HepG2 (cell line): ENCODE data around the gene AGPAT3. TPM values are rescaled to one million over a fixed set of nuclear protein-coding genes. Genes with fewer than 3 reads are reported as not detected.

Experiments
- ATF4 ChIP-seq, 2 experiments: fragments of 450-650 bp in 1 of 2; sonication (generic) in 1 of 2; formaldehyde crosslinking; IDR thresholded peaks; 2 replicates each; pipeline versions ENCODE4 v1.5.0 to v1.8.0; 2020 to 2022; ENCODE audit warnings: mild to moderate bottlenecking in 1 of 2, missing genetic modification reagents in 1 of 2
- BRCA1 ChIP-seq: sonication (generic); formaldehyde crosslinking; IDR thresholded peaks from 2 replicates; pipeline ENCODE4 v1.4.0; 2020; ENCODE audit warnings: missing genetic modification reagents
- CHD2 ChIP-seq: IDR thresholded peaks from 2 replicates; pipeline ENCODE4 v1.6.1; 2011; ENCODE audit warnings: low read depth, low read length, improper control_type of control experiment
- FOXK1 ChIP-seq: sonication (generic); formaldehyde crosslinking; IDR thresholded peaks from 2 replicates; pipeline ENCODE4 v1.4.0; 2020; ENCODE audit warnings: low read depth, missing genetic modification reagents, borderline replicate concordance
- GATA4 ChIP-seq: sonication (generic); IDR thresholded peaks from 2 replicates; pipeline ENCODE4 v1.6.1; 2016; ENCODE audit warnings: antibody characterized with exemption, low read depth, borderline replicate concordance
- JARID2 ChIP-seq: sonication (generic); formaldehyde crosslinking; IDR thresholded peaks from 2 replicates; pipeline ENCODE4 v1.8.1; 2023; ENCODE audit warnings: missing genetic modification reagents, inconsistent platforms; ENCODE audit not compliant: insufficient replicate concordance
- JUNB ChIP-seq: sonication (generic); formaldehyde crosslinking; IDR thresholded peaks from 2 replicates; pipeline ENCODE4 v1.8.0; 2022; ENCODE audit warnings: missing genetic modification reagents, mild to moderate bottlenecking, borderline replicate concordance
- MAF1 ChIP-seq: sonication (generic); formaldehyde crosslinking; IDR thresholded peaks from 2 replicates; pipeline ENCODE4 v1.5.0; 2020; ENCODE audit warnings: missing genetic modification reagents, borderline replicate concordance
- NAIF1 ChIP-seq: sonication (generic); formaldehyde crosslinking; IDR thresholded peaks from 2 replicates; pipeline ENCODE4 v1.5.0; 2020; ENCODE audit warnings: mild to moderate bottlenecking, missing genetic modification reagents, borderline replicate concordance
- POGZ ChIP-seq: sonication (generic); formaldehyde crosslinking; IDR thresholded peaks from 2 replicates; pipeline ENCODE4 v1.4.0; 2020; ENCODE audit warnings: mild to moderate bottlenecking, missing genetic modification reagents
- POLR2AphosphoS5 ChIP-seq: IDR thresholded peaks from 2 replicates; pipeline ENCODE4 v1.6.1; 2012; ENCODE audit warnings: low read depth, low read length
- RARA ChIP-seq: IDR thresholded peaks from 2 replicates; pipeline ENCODE4 v1.6.1; 2016; ENCODE audit warnings: missing genetic modification reagents, missing compliant biosample characterization
- SAP130 ChIP-seq: IDR thresholded peaks from 2 replicates; pipeline ENCODE4 v1.6.1; 2016; ENCODE audit warnings: low read depth
- SMARCC2 ChIP-seq: fragments of 450-650 bp; IDR thresholded peaks from 2 replicates; pipeline ENCODE4 v1.6.1; 2017; ENCODE audit warnings: antibody characterized with exemption, mild to moderate bottlenecking
- SP5 ChIP-seq: IDR thresholded peaks from 2 replicates; pipeline ENCODE4 v1.6.1; 2016; ENCODE audit warnings: low read depth, borderline replicate concordance
- STAT5B ChIP-seq: sonication (generic); formaldehyde crosslinking; IDR thresholded peaks from 2 replicates; pipeline ENCODE4 v1.4.0; 2020; ENCODE audit warnings: missing genetic modification reagents
- TAF1 ChIP-seq: sonication (generic); formaldehyde crosslinking; IDR thresholded peaks from 2 replicates; pipeline ENCODE4 v1.4.0; 2020; ENCODE audit warnings: missing genetic modification reagents
- TFDP1 ChIP-seq: IDR thresholded peaks from 2 replicates; pipeline ENCODE4 v1.6.1; 2016; ENCODE audit warnings: missing compliant biosample characterization, missing genetic modification reagents, borderline replicate concordance
- THYN1 ChIP-seq: sonication (generic); formaldehyde crosslinking; IDR thresholded peaks from 2 replicates; pipeline ENCODE4 v1.8.1; 2023; ENCODE audit warnings: low read depth, mild to moderate bottlenecking, moderate library complexity, missing genetic modification reagents, borderline replicate concordance
- ZNF12 ChIP-seq: sonication (generic); formaldehyde crosslinking; IDR thresholded peaks from 2 replicates; pipeline ENCODE4 v1.5.0; 2020; ENCODE audit warnings: missing genetic modification reagents
- ZNF138 ChIP-seq: sonication (generic); formaldehyde crosslinking; IDR thresholded peaks from 2 replicates; pipeline ENCODE4 v1.5.0; 2020; ENCODE audit warnings: mild to moderate bottlenecking, low read depth, missing genetic modification reagents
- ZNF543 ChIP-seq: sonication (generic); formaldehyde crosslinking; IDR thresholded peaks from 2 replicates; pipeline ENCODE4 v1.4.0; 2020; ENCODE audit warnings: mild to moderate bottlenecking, missing genetic modification reagents
- ZNF558 ChIP-seq: sonication (generic); formaldehyde crosslinking; IDR thresholded peaks from 2 replicates; pipeline ENCODE4 v1.9.0; 2022; ENCODE audit warnings: mild to moderate bottlenecking, missing genetic modification reagents, borderline replicate concordance
- ZNF660 ChIP-seq: sonication (generic); formaldehyde crosslinking; IDR thresholded peaks from 2 replicates; pipeline ENCODE4 v1.5.1; 2020; ENCODE audit warnings: mild to moderate bottlenecking, low read depth, missing genetic modification reagents, borderline replicate concordance
- ZNF670 ChIP-seq: sonication (generic); formaldehyde crosslinking; IDR thresholded peaks from 2 replicates; pipeline ENCODE4 v1.8.0; 2022; ENCODE audit warnings: mild to moderate bottlenecking, missing genetic modification reagents, borderline replicate concordance
- ZNF780A ChIP-seq: sonication (generic); formaldehyde crosslinking; IDR thresholded peaks from 2 replicates; pipeline ENCODE4 v1.8.0; 2022; ENCODE audit warnings: mild to moderate bottlenecking, missing genetic modification reagents, moderate library complexity
- polyA plus RNA-seq, 8 experiments: library from polyadenylated mRNA; depleted of rRNA in 3 of 8; stranded (reverse) in 7 of 8; unstranded in 1 of 8; fragments of >200 nt; fragmentation: Illumina TruSeq in 4 of 8; extraction: Trizol in 4 of 8; gene quantifications; 2 replicates each; pipeline versions ENCODE4 v1.2.1 to v1.2.3, GENCODE V29; 2011 to 2016; ENCODE audit warnings: low read depth in 4 of 8, missing spikeins in 1 of 8, mixed read lengths in 1 of 8; ENCODE audit not compliant: insufficient read depth in 1 of 8
- total RNA-seq, 5 experiments: library from RNA; depleted of rRNA; stranded (reverse); fragments of >200 nt; fragmentation: Illumina TruSeq; extraction: Trizol; gene quantifications; 2 replicates each; pipeline ENCODE4 v1.2.3, GENCODE V29; 2016; ENCODE audit warnings: low read depth in 1 of 5
- TF ChIP-seq, protein P1 (sequence below): sonication (generic); formaldehyde crosslinking; IDR thresholded peaks from 2 replicates; pipeline ENCODE4 v1.4.0; 2020; ENCODE audit warnings: missing genetic modification reagents

AGPAT3 gene
- total and polyA plus RNA-seq, 2 of the 13 experiments (the other 11 are each of a cell fraction or from before 2014, with no cell fraction given), result 32.2 to 54.4 TPM

DNA sequence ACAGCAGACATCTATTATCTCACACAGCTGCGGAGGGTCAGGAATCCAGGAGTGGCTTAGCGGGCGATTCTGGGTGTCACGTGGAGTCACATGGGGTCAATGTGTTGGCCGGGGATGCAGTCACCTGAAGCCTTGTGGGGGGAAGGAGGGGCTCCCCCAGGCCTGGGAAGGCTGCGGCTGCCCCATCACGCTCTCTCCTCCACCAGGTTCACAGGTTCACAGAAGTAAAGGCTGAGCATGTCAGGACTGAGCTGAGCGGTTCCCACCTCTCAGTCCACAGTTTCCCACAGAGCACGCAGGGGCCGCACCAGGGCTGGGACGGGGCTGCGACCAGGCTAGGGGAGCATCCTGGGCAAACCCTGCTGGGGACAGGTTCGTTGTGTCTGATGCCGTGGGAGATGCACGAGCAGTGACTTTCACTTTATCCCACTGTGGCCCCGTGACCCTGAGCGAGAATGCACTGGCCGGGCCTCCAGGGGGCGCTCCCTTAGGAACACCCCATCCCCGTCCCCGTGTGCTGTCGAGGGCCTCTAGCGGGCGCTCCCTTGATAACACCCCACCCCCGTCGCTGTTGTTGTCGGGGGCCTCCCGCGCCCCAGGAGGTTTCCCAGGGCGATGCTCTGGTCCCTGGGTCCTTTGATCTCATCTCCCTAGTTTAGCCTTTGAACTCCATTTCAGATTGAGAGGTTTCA lies 73.9 kb downstream of the AGPAT3 start (continued):
- TF ChIP-seq, protein P1, sequence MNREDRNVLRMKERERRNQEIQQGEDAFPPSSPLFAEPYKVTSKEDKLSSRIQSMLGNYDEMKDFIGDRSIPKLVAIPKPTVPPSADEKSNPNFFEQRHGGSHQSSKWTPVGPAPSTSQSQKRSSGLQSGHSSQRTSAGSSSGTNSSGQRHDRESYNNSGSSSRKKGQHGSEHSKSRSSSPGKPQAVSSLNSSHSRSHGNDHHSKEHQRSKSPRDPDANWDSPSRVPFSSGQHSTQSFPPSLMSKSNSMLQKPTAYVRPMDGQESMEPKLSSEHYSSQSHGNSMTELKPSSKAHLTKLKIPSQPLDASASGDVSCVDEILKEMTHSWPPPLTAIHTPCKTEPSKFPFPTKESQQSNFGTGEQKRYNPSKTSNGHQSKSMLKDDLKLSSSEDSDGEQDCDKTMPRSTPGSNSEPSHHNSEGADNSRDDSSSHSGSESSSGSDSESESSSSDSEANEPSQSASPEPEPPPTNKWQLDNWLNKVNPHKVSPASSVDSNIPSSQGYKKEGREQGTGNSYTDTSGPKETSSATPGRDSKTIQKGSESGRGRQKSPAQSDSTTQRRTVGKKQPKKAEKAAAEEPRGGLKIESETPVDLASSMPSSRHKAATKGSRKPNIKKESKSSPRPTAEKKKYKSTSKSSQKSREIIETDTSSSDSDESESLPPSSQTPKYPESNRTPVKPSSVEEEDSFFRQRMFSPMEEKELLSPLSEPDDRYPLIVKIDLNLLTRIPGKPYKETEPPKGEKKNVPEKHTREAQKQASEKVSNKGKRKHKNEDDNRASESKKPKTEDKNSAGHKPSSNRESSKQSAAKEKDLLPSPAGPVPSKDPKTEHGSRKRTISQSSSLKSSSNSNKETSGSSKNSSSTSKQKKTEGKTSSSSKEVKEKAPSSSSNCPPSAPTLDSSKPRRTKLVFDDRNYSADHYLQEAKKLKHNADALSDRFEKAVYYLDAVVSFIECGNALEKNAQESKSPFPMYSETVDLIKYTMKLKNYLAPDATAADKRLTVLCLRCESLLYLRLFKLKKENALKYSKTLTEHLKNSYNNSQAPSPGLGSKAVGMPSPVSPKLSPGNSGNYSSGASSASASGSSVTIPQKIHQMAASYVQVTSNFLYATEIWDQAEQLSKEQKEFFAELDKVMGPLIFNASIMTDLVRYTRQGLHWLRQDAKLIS (CRISPR knock-in tag), result no peak
- TF ChIP-seq JARID2 (CRISPR knock-in tag) (no peak), ZNF543 (CRISPR knock-in tag) (no peak), FOXK1 (CRISPR knock-in tag) (peak; percentile 67; the same call in 1 of the 2 replicates), ATF4 (CRISPR knock-in tag; IDR thresholded peaks at IDR 0.05) (no peak), ZNF660 (CRISPR knock-in tag) (no peak), SMARCC2 (no peak), SP5 (CRISPR knock-in tag) (no peak), MAF1 (CRISPR knock-in tag) (0 out of 2 replicates have a peak, but pooled peaks have one; percentile 73), NAIF1 (CRISPR knock-in tag) (no peak), SAP130 (CRISPR knock-in tag) (peak; percentile 56), ZNF12 (no peak), ZNF558 (CRISPR knock-in tag) (no peak), GATA4 (no peak), POGZ (peak; percentile 43; the same call in 1 of the 2 replicates), RARA (CRISPR knock-in tag) (peak; percentile 63), POLR2AphosphoS5 (no peak), TAF1 (CRISPR knock-in tag) (no peak), ZNF670 (CRISPR knock-in tag) (no peak), JUNB (no peak), ZNF138 (CRISPR knock-in tag) (no peak), BRCA1 (CRISPR knock-in tag) (0 out of 2 replicates have a peak, but pooled peaks have one; percentile 48), ZNF780A (CRISPR knock-in tag) (no peak), THYN1 (CRISPR knock-in tag) (no peak), TFDP1 (CRISPR knock-in tag) (no peak), CHD2 (no peak), STAT5B (CRISPR knock-in tag) (no peak)
